ENCODE measurements around the gene CDH4. TPM values are rescaled to one million over a fixed set of nuclear protein-coding genes. Genes with fewer than 3 reads are reported as not detected.

The CDH4 gene
- total RNA-seq, 1 donor from 2014 or later, result under 0.01 TPM

DNA sequence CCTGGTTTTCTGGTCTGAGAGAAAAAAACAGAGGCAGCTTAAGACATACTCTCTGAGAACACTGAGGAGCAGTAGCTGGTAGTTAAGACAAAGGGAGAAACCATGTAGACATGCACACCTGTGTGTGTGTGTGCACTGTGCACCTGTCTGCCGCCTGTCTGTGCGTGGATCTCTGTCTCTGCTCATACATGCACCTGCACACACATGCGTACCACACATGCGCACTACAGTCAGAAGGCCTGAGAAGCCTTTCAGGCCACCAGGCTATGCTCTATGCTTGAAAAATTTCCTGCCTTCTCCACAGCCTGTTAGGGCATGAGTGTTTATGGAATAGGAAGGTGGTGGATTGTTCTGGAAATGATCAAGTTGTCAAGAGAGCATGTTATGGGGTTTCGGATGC, 103.5 kb downstream of the CDH4 start:
- no peak for DNase-seq (ENCODE audit: low read depth in 2 of 2)

DNA sequence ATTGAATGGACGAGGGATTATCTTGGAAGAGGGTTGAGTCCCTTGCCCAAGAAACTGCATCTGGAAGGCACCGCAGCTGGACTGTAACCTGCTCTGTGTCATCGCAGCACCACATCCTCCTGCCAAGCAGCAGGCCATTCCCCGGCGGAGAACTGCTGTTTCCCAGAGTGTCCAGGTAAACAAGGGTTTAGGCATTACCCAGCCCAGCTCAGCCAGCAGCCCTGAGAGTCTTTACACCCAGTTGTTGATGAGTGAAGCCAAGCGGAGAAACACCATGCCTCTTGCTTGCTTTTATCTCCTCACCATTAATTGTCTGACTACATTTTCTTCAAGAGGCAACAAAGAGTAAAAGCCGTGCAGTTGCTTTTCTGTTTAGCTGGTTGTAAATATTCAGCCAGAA, 104.1 kb downstream of the CDH4 start:
- no peak for DNase-seq (ENCODE audit: low read depth in 2 of 2)

DNA sequence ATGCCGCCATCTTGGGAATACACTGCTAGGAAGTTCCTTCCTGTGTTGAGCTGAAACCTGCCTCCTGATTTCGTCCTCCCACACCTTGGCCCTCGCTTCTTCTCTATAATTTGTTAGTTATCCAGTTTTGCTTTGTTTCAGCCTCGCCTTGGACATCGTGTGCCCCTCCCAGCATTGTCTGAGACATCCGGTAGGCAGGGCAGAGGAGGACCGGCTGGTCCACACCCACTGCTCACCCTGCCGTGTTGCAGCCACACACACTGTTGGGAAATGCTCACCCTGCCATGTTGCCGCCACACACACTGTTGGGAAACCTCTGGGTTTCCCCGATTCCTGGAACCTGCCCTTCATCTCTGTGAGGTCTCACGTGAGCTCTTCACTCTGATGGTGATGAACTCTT, 105.1 kb downstream of the CDH4 start:
- no peak for DNase-seq (ENCODE audit: low read depth in 2 of 2)

DNA sequence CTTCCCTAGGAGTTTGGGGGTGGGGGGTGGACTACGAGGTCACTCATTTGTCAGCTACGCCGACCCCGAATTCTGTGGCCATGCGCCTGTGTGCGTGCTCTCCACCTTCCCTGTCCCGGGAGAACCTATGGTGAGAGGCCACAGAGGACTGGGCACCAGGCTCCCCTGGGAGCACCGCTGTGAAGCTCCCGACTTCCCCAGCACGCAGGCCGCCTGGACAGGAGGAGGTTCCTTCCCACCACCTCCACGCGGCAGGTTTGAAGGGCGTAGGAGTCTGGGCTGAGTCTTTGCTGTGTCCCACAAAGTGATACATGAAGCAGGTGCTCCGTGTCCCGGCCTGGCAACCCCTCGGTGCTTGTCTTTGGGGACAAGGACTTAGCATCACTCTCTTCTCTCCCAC, 107.2 kb downstream of the CDH4 start:
- no peak for DNase-seq (ENCODE audit: low read depth in 2 of 2)

DNA sequence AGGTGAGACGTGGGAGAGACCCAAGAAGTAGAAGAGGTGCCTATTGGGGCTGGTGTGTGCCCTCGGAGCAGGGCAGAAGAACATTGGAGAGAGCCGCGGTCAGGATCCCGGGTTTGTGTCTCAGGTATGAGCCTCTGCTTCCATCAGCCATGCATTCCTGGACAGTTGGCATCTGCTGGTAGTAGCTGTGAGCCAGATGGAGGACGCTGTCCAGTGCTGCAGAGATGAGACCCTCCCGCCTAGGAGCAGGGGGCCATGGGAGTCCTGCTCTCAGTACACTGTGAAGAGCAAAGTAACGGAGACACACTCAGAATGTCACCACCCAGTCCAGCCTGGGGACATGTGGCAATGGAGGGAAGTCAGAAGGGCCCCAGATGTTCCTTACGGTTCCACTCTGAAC, 108.2 kb downstream of the CDH4 start:
- DNase-seq (ENCODE audit: low read depth in 2 of 2), result no peak

DNA sequence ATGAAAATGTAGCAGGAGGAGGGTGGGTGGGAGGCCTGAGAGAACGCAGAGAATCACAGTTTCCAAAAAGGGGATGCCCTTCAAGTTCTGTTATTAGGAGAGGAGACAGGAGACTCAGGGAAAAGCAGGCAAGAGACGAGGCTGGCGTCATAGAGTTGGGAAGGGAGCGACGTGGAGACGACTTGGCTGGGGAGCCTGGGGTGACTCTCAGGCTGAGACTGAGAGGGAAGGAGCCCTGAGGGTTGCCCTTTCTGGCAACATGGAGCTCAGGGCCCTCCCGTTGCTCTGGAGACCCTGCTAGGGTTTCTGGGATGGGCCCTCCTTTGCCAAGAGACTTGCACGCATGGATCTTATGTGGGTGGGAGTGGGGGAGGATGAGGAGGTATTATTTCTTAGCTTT, 108.9 kb downstream of the CDH4 start:
- no peak for DNase-seq (ENCODE audit: low read depth in 2 of 2)

DNA sequence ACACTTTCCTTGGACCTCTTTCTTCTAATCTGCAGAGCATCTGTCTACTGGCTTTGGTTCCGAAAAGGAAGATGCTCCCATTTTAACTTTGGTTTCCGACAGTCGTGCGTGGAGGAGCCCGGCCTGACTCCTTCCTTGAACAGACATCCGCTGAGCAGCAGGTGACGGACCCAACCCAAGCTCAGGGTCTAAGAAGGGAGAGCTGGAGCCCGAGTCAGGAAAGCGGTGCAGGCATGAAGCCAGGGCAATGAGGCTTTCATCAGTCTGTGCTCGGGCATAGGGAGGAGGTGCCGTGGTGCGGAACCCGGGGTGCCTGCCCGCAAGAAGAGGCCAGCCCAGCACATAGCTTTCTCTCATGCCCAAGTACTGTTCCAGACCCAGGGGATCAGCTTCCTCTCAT, 109.4 kb downstream of the CDH4 start:
- no peak for DNase-seq (ENCODE audit: low read depth in 2 of 2)

DNA sequence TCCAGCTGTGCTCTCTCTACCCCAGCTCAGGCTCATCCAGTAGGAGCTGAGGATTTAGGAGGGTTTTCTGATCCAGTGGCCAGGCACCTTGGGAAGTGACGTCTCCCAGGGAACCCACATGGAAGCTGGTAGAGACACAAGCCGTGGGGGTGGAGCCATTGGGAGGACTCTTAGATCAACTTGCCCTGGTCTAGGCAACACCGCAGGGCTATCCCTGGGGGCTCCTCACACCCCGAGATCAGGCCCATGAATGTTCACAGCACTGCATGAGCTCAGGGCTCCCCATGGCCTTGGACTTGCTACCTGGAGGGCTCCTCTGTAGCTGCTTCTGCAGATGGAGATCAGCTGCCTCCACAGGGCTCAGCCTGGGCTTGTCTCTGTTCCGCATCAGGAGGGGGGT, 112.1 kb downstream of the CDH4 start:
- DNase-seq (ENCODE audit: low read depth in 2 of 2), result no peak

DNA sequence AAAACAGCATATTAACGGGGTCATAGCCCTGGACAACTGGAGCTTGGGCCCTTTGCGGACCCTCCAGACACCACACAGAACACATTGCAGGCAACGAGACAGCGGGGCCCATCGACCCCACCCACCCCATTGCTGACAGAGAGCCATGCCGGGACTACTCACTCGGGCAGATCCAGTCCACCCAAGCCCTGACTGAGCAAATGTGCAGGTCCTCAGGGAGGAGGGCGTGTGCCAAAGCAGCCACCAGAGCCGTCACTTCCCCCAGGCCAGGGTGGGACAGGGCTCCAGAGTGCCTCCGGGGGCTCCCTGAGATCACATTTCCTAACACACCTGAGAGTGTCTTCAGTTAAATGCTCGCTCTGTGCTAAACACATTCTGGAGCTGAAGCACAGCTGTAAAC, 114.9 kb downstream of the CDH4 start:
- DNase-seq (ENCODE audit: low read depth in 2 of 2), result no peak

DNA sequence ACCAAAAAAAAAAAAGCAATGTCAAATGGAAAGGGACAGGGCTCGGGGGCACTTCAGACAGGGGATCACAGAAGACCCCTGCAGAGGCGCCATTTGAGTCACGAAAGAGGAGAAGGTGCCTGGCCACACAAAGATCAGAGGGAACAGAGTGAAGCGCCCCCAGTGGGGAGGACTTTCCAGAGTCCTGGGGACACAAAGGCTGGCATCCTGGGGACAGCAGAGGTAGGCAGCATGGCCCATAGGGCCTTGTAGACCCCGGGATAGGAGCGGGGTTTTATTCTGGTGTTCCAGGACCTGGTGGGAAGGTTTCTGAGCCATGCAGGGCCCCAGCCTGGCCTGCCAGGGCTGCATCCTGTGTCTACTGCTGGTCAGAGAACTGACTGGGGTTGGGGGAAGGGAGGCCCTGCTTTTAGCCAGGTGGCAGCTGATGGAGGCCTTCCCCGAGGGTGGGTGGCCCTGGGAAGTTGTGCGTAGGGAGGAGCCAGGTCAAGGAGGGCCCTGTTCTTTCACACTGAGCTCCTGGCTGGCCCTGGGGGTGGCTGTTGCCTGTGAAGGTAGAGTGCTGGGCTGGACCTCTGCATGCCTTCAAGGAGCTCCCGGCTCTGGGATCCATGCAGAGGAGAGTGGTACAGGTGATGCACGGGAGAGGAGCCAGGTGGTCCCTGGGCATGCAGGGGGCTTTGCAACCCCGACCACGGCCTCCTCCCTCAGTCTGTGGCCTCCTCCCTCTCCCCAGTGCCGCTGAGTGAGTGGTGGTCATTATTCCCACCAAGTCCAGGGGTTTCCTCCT, 117.9 kb downstream of the CDH4 start:
- no peak for DNase-seq (ENCODE audit: low read depth in 2 of 2)

DNA sequence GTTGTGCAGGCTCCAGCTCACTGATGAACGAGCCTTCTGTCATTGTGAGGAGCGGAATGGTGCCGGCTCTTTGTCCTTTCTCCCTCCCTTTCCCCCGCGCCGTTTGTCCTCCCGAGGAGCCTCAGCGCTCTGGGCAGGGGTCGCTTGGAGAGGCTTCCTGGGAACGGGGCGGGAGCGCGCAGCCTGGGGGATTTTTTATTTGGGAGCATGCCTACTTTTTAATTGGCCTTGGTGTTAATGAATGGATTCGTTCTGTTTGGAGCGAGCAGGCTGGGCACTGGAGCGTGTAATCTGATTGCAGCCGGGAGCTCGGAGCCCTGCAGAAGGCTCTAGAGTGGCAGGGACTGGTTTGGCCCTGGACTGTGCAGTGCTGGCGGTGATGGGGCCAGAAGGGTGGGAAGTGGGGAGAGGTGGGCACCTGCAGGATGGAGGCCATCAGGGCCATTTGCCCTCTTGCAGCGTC, 118.8 kb downstream of the CDH4 start:
- DNase-seq (ENCODE audit: low read depth in 2 of 2), result no peak

DNA sequence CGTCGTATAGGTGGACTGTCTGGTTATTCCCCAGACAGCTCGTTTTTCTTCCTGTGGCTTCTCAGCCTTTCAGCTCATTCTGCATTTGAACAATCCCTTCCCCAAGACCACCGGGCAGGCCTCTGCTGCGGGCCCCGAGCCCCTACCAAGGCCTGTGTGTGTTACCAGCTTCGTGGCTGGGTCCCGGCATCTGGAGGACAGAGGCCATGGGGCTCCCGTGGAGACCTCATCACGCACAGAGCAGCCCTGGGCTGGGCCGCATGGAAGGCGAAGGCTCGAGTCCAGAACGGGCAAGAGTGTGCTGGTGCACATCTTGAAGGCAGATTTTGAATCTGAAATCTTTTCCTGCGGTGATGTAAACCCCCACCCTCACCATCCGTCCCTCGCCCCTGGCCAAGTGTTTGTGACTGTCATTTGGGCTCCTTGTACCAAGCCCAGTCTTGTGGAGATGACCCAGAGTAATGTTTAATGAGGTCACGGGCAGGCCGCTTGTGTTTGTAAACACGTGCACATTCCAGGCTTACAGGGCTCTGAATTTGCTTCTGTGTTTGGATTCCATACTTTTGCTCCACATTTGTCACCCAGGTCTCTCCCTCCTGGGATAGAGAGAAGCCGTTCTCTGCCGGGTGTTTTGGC, 119.6 kb downstream of the CDH4 start:
- no peak for DNase-seq (ENCODE audit: low read depth in 2 of 2)

DNA sequence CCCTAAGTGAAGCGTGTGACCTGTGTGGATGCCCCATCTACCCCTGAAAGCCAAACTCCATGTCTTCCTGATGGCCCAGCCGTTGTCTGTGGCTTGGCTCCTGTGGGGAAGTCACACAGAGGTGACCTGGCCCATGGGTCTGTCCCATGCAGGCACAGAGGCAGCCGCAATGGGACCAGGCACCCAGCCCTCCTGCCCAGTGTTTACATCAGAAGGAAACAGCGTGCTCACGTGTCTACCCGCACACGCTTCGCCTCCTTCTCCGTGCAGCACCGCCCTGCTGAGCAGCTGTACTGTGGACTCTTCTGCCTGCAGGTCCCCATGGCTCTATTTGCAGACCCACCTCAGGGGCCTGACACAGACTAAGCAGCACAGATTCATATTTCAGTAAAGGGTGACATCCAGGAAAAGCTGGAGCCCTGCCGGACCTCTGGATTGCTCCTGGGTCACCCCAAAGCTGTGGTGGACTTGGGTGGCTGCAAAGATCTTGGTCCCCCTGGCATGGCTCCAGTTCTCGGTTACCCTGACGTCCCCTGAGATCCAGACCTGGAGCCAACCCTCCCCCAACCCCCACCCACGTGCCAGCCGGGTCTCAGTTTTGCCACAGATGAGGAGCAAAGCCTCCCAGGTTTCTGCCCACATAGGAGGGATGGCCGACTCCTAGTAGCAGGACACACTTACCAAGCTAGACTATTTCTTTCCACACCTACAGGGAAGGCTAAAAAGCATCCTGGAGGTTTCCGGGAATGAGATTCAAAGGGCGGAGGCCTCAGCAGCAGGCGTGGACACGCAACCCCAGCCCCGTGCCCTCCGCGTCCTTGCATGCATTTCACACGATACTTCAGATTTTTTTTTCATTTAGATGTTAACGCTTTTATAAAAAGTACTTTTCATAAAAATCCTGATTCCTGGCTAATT, 120.3 kb downstream of the CDH4 start:
- no peak for DNase-seq (ENCODE audit: low read depth in 2 of 2)

DNA sequence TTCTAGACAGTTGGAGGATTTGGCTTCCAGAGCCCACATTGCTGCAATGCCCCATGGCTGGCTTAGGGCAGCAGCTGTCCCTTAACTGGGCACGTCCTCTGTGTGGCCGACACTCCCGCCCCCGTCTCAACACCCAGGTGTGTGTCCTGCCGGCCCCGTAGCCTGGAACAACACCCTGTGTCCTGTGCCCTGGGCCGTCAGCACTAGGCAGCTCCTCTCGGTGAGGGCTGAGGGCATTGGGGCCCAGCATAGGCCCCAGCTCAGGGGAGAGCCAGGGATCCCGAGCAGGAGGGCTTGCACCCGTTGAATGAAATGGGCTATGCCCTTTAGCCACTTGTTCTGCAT, 121.0 kb downstream of the CDH4 start:
- no peak for DNase-seq (ENCODE audit: low read depth in 2 of 2)

DNA sequence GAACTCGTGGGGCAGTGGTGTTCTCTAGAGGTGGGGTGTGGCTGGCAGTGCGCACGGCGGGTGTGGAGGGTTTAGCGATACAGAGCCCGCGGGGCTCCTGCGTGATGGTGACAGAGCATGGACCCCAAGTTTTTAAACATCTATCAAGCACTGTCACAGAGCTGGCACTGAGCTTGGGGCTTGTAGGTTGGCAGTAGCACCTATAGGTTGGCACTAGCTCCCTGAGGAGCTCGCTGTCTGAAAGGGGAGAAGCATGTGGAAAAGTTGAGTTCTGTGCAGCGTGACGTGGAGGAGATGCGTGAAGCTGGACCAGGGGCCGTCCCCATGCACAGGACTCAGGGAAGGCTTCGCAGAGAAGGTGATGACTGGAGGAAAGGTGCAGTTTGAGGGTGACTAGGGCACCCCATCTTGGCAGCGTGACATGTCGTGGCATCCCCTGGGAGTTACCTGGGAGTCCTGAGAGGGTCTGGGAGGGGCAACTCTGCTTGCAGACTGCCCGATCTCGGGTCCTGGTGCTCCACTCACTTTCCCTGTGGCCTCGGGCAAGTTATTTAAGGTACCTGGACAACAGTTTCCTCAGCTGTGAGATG, 122.0 kb downstream of the CDH4 start:
- no peak for DNase-seq (ENCODE audit: low read depth in 2 of 2)

DNA sequence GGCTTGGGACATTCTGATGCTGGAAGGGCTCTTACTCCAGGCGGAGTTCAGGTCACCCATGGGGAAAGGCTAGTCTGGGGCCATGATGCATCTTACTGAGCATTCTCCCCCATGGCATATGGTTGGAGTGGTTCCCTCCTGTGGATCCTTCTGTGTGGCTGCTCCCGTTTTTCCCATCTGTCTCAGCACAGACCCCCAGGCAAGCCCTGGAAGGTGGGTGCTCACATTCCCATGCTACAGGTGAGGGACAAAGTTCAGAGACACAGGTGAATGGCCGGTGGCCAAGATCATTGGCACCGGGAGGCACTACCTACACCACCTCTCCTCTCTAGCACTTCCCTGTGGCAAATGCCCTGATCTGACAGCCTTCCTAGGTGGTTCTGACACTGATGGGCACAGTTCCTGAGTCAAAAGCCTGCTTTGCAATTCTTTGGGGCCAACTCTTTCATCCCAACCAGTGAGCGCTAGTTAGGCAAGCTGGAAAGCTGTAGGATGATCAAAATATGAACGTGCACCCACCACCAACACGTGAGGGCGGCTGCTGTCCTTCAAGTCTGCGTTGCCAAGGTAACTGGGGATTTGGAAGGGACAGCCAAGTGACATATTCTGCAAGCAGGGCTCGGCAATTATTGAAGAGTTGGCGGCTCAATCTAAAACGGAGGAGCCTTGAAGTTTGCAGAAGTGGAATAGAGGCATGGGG, 124.6 kb downstream of the CDH4 start:
- DNase-seq (ENCODE audit: low read depth in 2 of 2), result no peak

DNA sequence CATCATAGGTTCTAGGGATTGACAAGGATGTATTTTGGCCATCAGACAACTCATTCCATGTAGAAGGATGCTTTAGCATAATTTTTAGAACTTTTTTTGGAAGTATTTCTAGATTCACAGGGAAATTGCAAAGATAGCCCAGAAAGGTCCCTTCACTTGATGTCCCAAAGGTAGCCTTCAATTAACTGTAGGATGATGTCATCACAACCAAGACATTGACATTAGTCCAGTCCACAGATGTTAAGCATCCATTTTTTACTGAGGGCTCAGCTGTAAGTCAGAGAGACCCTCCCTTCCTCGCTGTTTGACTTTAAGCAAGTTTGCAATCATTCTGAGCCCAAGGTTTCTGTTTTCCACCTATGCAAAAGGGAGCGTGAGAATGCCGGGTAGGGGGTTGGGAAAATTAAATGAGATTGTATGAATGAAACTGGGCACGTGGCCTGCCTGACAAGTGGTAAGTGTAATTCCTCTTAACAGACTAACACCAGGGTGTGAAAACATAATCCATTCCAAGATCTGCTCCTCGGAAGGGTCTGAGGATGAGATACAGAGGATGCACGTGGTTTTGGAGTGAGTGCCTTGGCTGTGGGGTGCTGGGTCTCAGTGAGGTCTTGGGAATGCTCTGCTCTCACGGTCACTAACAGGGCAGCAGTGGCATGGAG, 126.8 kb downstream of the CDH4 start:
- DNase-seq (ENCODE audit: low read depth in 2 of 2), result no peak

DNA sequence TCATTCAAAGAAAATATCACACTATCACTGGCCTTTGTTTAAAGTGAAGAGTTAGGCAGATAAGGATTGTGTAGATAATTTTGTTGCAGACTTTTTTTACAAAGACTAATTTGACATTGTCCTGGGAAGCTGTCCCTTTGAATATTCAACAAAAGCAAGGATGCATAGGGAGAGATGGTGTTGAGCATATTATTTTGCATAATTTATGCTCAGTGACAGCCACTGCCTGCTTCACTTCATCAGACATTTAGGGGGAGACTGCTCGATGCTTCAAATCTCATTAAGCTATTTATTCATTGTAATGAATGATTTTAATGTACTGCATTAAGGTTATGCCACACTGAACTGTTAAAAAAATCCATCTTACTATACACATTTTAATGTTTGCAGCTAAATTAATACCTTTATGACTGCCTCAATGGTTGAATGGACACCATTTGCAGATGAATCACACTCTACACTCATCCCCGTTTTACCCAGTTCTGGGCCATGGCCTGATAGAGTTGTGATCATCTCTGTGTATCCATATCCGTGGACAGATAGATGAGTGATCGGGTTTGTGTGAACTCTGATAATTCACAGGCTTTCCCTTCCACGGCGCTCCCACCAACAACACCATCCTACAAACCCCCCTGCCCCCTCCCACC, 128.0 kb downstream of the CDH4 start:
- DNase-seq (ENCODE audit: low read depth in 2 of 2), result no peak

DNA sequence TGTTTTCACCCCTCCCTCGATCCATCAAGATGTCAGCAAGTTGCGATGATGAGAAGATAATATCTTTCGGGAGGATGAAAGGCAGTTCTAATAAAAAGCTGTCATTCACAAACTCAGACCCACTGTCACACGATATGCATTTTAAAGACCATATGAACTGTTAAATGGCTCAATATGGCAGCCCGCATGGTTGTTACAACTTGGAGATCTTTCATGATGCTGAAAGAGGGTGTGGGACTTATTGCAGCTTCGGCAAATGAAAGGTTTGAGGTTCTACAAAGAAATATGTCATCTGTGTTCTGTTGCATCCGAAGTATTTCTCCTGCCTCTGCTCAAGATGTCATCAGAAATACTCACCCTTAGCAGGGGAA, 128.5 kb downstream of the CDH4 start:
- no peak for DNase-seq (ENCODE audit: low read depth in 2 of 2)

DNA sequence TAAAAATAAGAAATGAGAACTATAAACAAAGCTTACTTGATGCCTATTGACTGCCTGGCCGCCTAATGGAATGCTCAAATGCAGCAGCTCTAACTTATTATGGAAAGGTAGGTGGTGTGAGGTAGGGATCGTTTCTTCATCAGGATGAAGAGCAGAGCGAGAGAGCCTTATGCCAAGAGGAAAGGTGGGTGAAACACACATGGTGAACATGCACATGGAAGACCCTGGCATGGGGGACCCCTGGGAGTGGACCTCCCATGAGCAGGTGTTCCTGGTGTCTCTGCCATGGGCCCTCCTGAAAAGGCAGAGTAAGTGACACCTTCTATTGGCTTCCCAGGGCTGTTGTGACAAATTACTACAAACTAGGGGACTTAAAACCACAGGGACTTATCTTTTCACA, 130.1 kb downstream of the CDH4 start:
- DNase-seq (ENCODE audit: low read depth in 2 of 2), result no peak
